ENCODE data around the gene BABAM1. TPM values are rescaled to one million over a fixed set of nuclear protein-coding genes. Genes with fewer than 3 reads are reported as not detected.

Gene BABAM1
- total and polyA plus RNA-seq, 12 donors, result 64.5 to 88.2 (median 74.4) TPM

GRCh38 chr19:17300992-17301619, 33.9 kb downstream of the BABAM1 start:
- no peak overlapping the region for H3K27ac ChIP-seq
- no peaks in the 10 kb centered on the region for H3K27me3 ChIP-seq
- peaks cover 0 to 25% (median 5%) of the 10 kb centered on the region in 9 donors for H3K36me3 ChIP-seq
- no peak for DNase-seq
- ATAC-seq, result no peak
- H3K4me1 ChIP-seq, result peaks cover 4 to 39% (median 30%) of the 10 kb centered on the region in 9 donors
- TF ChIP-seq CTCF (IDR thresholded peaks at IDR 0.05), result no peak
- H3K9me3 ChIP-seq, result peaks cover 0 to 10% (median 0%) of the 10 kb centered on the region in 11 donors
- no peak overlapping the region for H3K4me3 ChIP-seq
- 94 to 95% methylated on average over 38 to 51 of the region's 51 CpGs for WGBS, 2 donors
- intact Hi-C loops (cut with DNase I), result no loop called here

GRCh38 chr19:17302391-17303166, 35.3 kb downstream of the BABAM1 start:
- Histone ChIP-seq H3K27me3 (no peaks in the 10 kb centered on the region), H3K27ac (peak overlapping the region in 9 of 10 donors; percentile 46 to 98 (median 89)), H3K9me3 (peaks cover 0 to 10% (median 0%) of the 10 kb centered on the region in 11 donors), H3K4me3 (peak overlapping the region; percentile 34 to 94 (median 76)), H3K36me3 (peaks cover 0 to 19% (median 5%) of the 10 kb centered on the region in 9 donors), H3K4me1 (peaks cover 7 to 49% (median 44%) of the 10 kb centered on the region in 9 donors)
- intact Hi-C loops (cut with DNase I), result no loop called here
- 15% methylated on average over 29 of the region's 29 CpGs for WGBS, 2 donors
- no peak for TF ChIP-seq CTCF (IDR thresholded peaks at IDR 0.05)
- DNase-seq (no peak), ATAC-seq (peak in 1 of 8 donors; percentile 1)

GRCh38 chr19:17303167-17303939, 36.1 kb downstream of the BABAM1 start, which contains the start of gene ABHD8:
Gene ABHD8 (minus strand): TSS chr19:17303425. CDS start chr19:17301616, 1,809 bp downstream.
- H3K4me1 ChIP-seq, result peaks cover 7 to 49% (median 45%) of the 10 kb centered on the region in 9 donors
- intact Hi-C loops (cut with DNase I), result no loop called here
- peaks cover 0 to 15% (median 1%) of the 10 kb centered on the region in 9 donors for H3K36me3 ChIP-seq
- ATAC-seq, result peak; percentile 81 to 90 (median 86)
- no peaks in the 10 kb centered on the region for H3K27me3 ChIP-seq
- DNase-seq, result peak; percentile 96 to 98
- H3K27ac ChIP-seq, result peak within 1 kb of the TSS in 9 of 10 donors; percentile 46 to 98 (median 92)
- peak; percentile 59 to 84 (median 66) for TF ChIP-seq CTCF (IDR thresholded peaks at IDR 0.05)
- 2% methylated on average over 52 of the region's 52 CpGs for WGBS, 2 donors
- peak within 1 kb of the TSS; percentile 34 to 94 (median 76) for H3K4me3 ChIP-seq
- H3K9me3 ChIP-seq, result peaks cover 0 to 2% (median 0%) of the 10 kb centered on the region in 11 donors

- peak overlapping the region in 8 of 10 donors; percentile 46 to 98 (median 92) for H3K27ac ChIP-seq
- intact Hi-C loops (cut with DNase I), result loop anchor here in 1 of 10 donors (2.0 kb wide), 1 partner anchor 33 kb away; the partner anchor contains the start of gene GTPBP3
- no peak for TF ChIP-seq CTCF (IDR thresholded peaks at IDR 0.05)
- H3K4me3 ChIP-seq, result peak overlapping the region in 4 of 10 donors; percentile 67 to 92 (median 80)
- no peak for ATAC-seq
- no peaks in the 10 kb centered on the region for H3K27me3 ChIP-seq
- peaks cover 0 to 10% (median 0%) of the 10 kb centered on the region in 9 donors for H3K36me3 ChIP-seq
- H3K4me1 ChIP-seq, result peaks cover 7 to 54% (median 49%) of the 10 kb centered on the region in 9 donors
- DNase-seq, result no peak
- H3K9me3 ChIP-seq, result no peaks in the 10 kb centered on the region
- WGBS, 2 donors, result 56 to 66% methylated on average over 12 of the region's 12 CpGs
These were observed 36.7 kb downstream of the BABAM1 start for GRCh38 chr19:17303940-17304267.
